GF-D8 (cell line): ENCODE measurements around the gene TTC33.

ENCODE experiments used
- DNase-seq: peaks from one replicate; lab custom pipeline; 2025; lab: John Stamatoyannopoulos, UW

TTC33 gene

GRCh38 chr5:40514976-40515375 lies 240.8 kb downstream of the TTC33 start:
- no peak for DNase-seq

- DNase-seq: no peak
Observed at GRCh38 chr5:40511801-40512200, 244.0 kb downstream of the TTC33 start.

- DNase-seq: no peak
Observed at GRCh38 chr5:40507095-40507494, 248.7 kb downstream of the TTC33 start.

- no peak for DNase-seq
Observed at GRCh38 chr5:40505031-40505430, 250.7 kb downstream of the TTC33 start.

GRCh38 chr5:40503439-40503838 lies 252.3 kb downstream of the TTC33 start:
- DNase-seq: no peak

- DNase-seq: no peak
Observed at GRCh38 chr5:40502736-40503135, 253.0 kb downstream of the TTC33 start.

GRCh38 chr5:40501711-40502444 lies 253.9 kb downstream of the TTC33 start:
- no peak for DNase-seq

GRCh38 chr5:40499518-40500273 lies 256.1 kb downstream of the TTC33 start:
- DNase-seq: no peak

GRCh38 chr5:40499007-40499406 lies 256.8 kb downstream of the TTC33 start:
- DNase-seq: no peak

- DNase-seq: no peak
Observed at GRCh38 chr5:40497573-40497972, 258.2 kb downstream of the TTC33 start.

- DNase-seq: no peak
Observed at GRCh38 chr5:40495237-40495635, 260.5 kb downstream of the TTC33 start.

- DNase-seq: no peak
Observed at GRCh38 chr5:40494631-40495236, 261.0 kb downstream of the TTC33 start.

- DNase-seq: no peak
Observed at GRCh38 chr5:40492056-40492455, 263.7 kb downstream of the TTC33 start.

- DNase-seq: no peak
Observed at GRCh38 chr5:40491644-40492043, 264.1 kb downstream of the TTC33 start.

GRCh38 chr5:40490464-40491111 lies 265.2 kb downstream of the TTC33 start:
- DNase-seq: no peak

GRCh38 chr5:40489421-40489820 lies 266.3 kb downstream of the TTC33 start:
- DNase-seq: no peak

GRCh38 chr5:40486437-40487275 lies 269.1 kb downstream of the TTC33 start:
- DNase-seq: peak; percentile 21

GRCh38 chr5:40485021-40485998 lies 270.5 kb downstream of the TTC33 start:
- no peak for DNase-seq

GRCh38 chr5:40484495-40484894 lies 271.3 kb downstream of the TTC33 start:
- DNase-seq: no peak

GRCh38 chr5:40483316-40483715 lies 272.4 kb downstream of the TTC33 start:
- DNase-seq: no peak
